DND-41 (cell line): ENCODE data around the gene TAS2R4.
"Not testable (repeated sequence)": the region's sequence is repeated elsewhere in the genome, so short reads cannot be mapped to it uniquely, and the experiment has no call there.

Experiments
- ATAC-seq: fragments of 200-7000 bp; cut with Tn5 transposase; 3 replicates; pipeline ENCODE4 v1.9.1; 2021; ENCODE audit warnings: low read depth; ENCODE audit not compliant: insufficient read depth
- DNase-seq: peaks from one replicate; pipeline ENCODE4 v3.0.0-alpha.2; 2020
- H2AFZ ChIP-seq: 2 replicates; pipeline ENCODE4 v1.6.0; 2012; ENCODE audit warnings: low read depth, low read length
- H3K27ac ChIP-seq: 2 replicates; pipeline ENCODE4 v1.5.1; 2012; ENCODE audit warnings: low read length, inconsistent platforms
- H3K27me3 ChIP-seq: fragments of 200-600 bp; sonication (generic); 2 replicates; pipeline ENCODE4 v1.6.0; 2012; ENCODE audit warnings: low read length, mild to moderate bottlenecking, inconsistent platforms; ENCODE audit not compliant: insufficient read depth, poor library complexity
- H3K36me3 ChIP-seq: 2 replicates; pipeline ENCODE4 v1.5.1; 2012; ENCODE audit warnings: low read length, inconsistent platforms; ENCODE audit not compliant: insufficient read depth
- H3K4me1 ChIP-seq: 2 replicates; pipeline ENCODE4 v1.5.1; 2012; ENCODE audit warnings: mild to moderate bottlenecking, low read length; ENCODE audit not compliant: insufficient read depth
- H3K4me2 ChIP-seq: 2 replicates; pipeline ENCODE4 v1.6.0; 2012; ENCODE audit warnings: mild to moderate bottlenecking, moderate library complexity, low read length, inconsistent platforms; ENCODE audit not compliant: insufficient read depth
- H3K4me3 ChIP-seq, 2 experiments: fragments of 200-600 bp in 1 of 2; shearing (Covaris generic) in 1 of 2; 2 replicates each; pipeline ENCODE4 v1.5.1; 2012 to 2016; ENCODE audit warnings: inconsistent platforms in 2 of 2, low read length in 2 of 2, mild to moderate bottlenecking in 2 of 2, low read depth in 1 of 2, moderate library complexity in 1 of 2
- H3K79me2 ChIP-seq: 2 replicates; pipeline ENCODE4 v1.6.0; 2012; ENCODE audit warnings: low read length, inconsistent platforms; ENCODE audit not compliant: insufficient read depth
- H3K9ac ChIP-seq: 2 replicates; pipeline ENCODE4 v1.6.0; 2012; ENCODE audit warnings: low read depth, mild to moderate bottlenecking, inconsistent platforms, low read length, moderate library complexity
- H3K9me3 ChIP-seq: 2 replicates; pipeline ENCODE4 v1.5.1; 2012; ENCODE audit warnings: low read length, moderate library complexity, mild to moderate bottlenecking, inconsistent platforms; ENCODE audit not compliant: insufficient read depth, severe bottlenecking
- H4K20me1 ChIP-seq: 2 replicates; pipeline ENCODE4 v1.6.0; 2012; ENCODE audit warnings: low read length; ENCODE audit not compliant: insufficient read depth
- CTCF ChIP-seq: IDR thresholded peaks from 2 replicates; pipeline ENCODE4 v1.5.1; 2012; ENCODE audit warnings: borderline replicate concordance, low read length, moderate library complexity, mild to moderate bottlenecking; ENCODE audit not compliant: poor library complexity, severe bottlenecking; ENCODE audit errors: extremely low read depth
- EZH2 ChIP-seq: IDR thresholded peaks from 3 replicates; pipeline ENCODE4 v1.6.1; 2012; ENCODE audit warnings: borderline replicate concordance, low read depth, mild to moderate bottlenecking, moderate library complexity, low read length, inconsistent platforms; ENCODE audit not compliant: severe bottlenecking

The TAS2R4 gene

DNA sequence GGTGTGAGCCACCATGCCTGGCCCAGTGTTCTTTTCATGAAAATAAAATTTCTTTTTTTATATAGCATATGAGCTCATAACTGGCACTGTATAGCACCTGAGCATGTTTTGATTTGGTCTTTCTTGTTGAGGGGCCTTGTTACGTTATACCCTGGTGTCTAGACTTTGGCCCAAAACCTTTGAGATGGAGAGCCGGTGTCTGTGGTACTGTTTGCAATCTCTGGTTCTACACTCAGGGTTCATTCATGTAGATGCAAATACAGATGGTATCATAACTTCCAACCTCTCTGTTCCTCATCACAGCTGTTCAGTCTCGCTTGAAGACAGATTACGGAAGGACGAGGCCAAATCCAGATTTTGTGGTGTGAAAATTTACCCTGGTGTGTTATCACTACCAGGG, 13.4 kb downstream of the TAS2R4 start, which contains the start of gene TAS2R5:
TSS of gene TAS2R5 (plus strand) at position 301 of the 400 bp plus-strand sequence. CDS start 145 bp downstream, outside the sequence.
- Histone ChIP-seq H2AFZ (no peak within 1 kb of the TSS), H3K9ac (no peak within 1 kb of the TSS), H3K27ac (no peak within 1 kb of the TSS), H4K20me1 (0 out of 2 replicates have a peak, but pooled peaks cover 2% of the 10 kb centered on the region), H3K4me1 (no peaks in the 10 kb centered on the region), H3K36me3 (0 out of 2 replicates have a peak, but pooled peaks cover 7% of the 10 kb centered on the region), H3K4me3 (no peak within 1 kb of the TSS), H3K79me2 (no peaks in the 10 kb centered on the region), H3K4me2 (no peak within 1 kb of the TSS), H3K27me3 (no peaks in the 10 kb centered on the region), H3K9me3 (no peaks in the 10 kb centered on the region)
- ATAC-seq: no peak
- TF ChIP-seq CTCF: no peak
- no peak for TF ChIP-seq EZH2
- no peak for DNase-seq

DNA sequence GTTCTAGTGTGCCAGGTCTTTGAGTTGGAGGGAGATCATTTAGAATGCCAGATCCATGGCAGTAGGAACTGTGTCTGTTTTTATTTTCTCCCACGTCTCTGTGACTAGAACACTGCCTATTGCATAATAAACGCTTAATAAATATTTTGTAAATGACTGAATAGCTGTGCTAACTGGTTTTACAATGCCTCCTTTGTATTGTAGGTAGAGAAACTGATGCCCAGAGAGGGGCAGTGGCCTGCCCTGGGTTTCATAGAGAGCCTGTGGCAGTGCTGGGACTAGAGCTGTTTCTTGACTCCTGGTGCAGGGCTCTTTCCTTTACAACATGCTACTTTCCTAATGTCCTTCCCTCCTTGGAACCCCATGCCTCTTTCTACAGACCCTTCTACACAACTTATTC, 16.1 kb downstream of the TAS2R4 start:
- H3K4me3 ChIP-seq: no peak overlapping the region
- DNase-seq (no peak), ATAC-seq (no peak)
- H3K27me3 ChIP-seq: no peaks in the 10 kb centered on the region
- no peaks in the 10 kb centered on the region for H4K20me1 ChIP-seq
- H3K9ac ChIP-seq: no peak overlapping the region
- H3K36me3 ChIP-seq: 0 out of 2 replicates have a peak, but pooled peaks cover 7% of the 10 kb centered on the region
- no peak for TF ChIP-seq EZH2
- TF ChIP-seq CTCF: no peak
- H3K9me3 ChIP-seq: no peaks in the 10 kb centered on the region
- no peak overlapping the region for H3K27ac ChIP-seq
- H3K4me1 ChIP-seq: no peaks in the 10 kb centered on the region
- H3K4me2 ChIP-seq: no peak overlapping the region
- no peak overlapping the region for H2AFZ ChIP-seq
- no peaks in the 10 kb centered on the region for H3K79me2 ChIP-seq

- Histone ChIP-seq H3K36me3 (no peaks in the 10 kb centered on the region), H3K4me3 (no peak overlapping the region), H3K9me3 (peaks cover 8% of the 10 kb centered on the region), H2AFZ (no peak overlapping the region), H3K27me3 (no peaks in the 10 kb centered on the region), H3K4me2 (no peak overlapping the region), H3K27ac (no peak overlapping the region), H3K79me2 (no peaks in the 10 kb centered on the region), H4K20me1 (no peaks in the 10 kb centered on the region), H3K4me1 (no peaks in the 10 kb centered on the region), H3K9ac (no peak overlapping the region)
- ATAC-seq (no peak), DNase-seq (no peak)
- no peak for TF ChIP-seq CTCF
- no peak for TF ChIP-seq EZH2
These were observed 43.6 kb downstream of the TAS2R4 start for GRCh38 chr7:141820067-141820466.

- ATAC-seq, H3K4me2 ChIP-seq, H3K9me3 ChIP-seq, H4K20me1 ChIP-seq, H3K4me3 ChIP-seq, H3K36me3 ChIP-seq, H3K27ac ChIP-seq, H3K9ac ChIP-seq, H3K79me2 ChIP-seq, H3K4me1 ChIP-seq, H2AFZ ChIP-seq, H3K27me3 ChIP-seq, DNase-seq: not testable (repeated sequence)
These were observed 46.0 kb downstream of the TAS2R4 start for GRCh38 chr7:141822432-141822831.
